ENCODE measurements around the gene MICAL3.

MICAL3 gene

GRCh38 chr22:17905445-17905844 is 118.9 kb downstream of the MICAL3 start:
- no peak for DNase-seq

- no peak for DNase-seq
Measured at GRCh38 chr22:17903564-17904295, 120.6 kb downstream of the MICAL3 start.

GRCh38 chr22:17902960-17903359 is 121.4 kb downstream of the MICAL3 start:
- DNase-seq: no peak

- no peak for DNase-seq
Measured at GRCh38 chr22:17898375-17898774, 126.0 kb downstream of the MICAL3 start.

- DNase-seq: no peak
Measured at GRCh38 chr22:17897858-17898257, 126.5 kb downstream of the MICAL3 start.

GRCh38 chr22:17897426-17897825 is 126.9 kb downstream of the MICAL3 start:
- no peak for DNase-seq

- no peak for DNase-seq
Measured at GRCh38 chr22:17896586-17896985, 127.8 kb downstream of the MICAL3 start.

- DNase-seq: no peak
Measured at GRCh38 chr22:17893900-17894535, 130.3 kb downstream of the MICAL3 start.

- DNase-seq: no peak
Measured at GRCh38 chr22:17892376-17892775, 132.0 kb downstream of the MICAL3 start.

- DNase-seq: no peak
Measured at GRCh38 chr22:17891481-17892167, 132.7 kb downstream of the MICAL3 start.

GRCh38 chr22:17890892-17891291 is 133.5 kb downstream of the MICAL3 start:
- DNase-seq: no peak

GRCh38 chr22:17890245-17890671 is 134.1 kb downstream of the MICAL3 start:
- DNase-seq: no peak

GRCh38 chr22:17888855-17889254 is 135.5 kb downstream of the MICAL3 start:
- DNase-seq: no peak

- no peak for DNase-seq
Measured at GRCh38 chr22:17888439-17888838, 135.9 kb downstream of the MICAL3 start.

- DNase-seq: no peak
Measured at GRCh38 chr22:17884893-17885292, 139.5 kb downstream of the MICAL3 start.

- DNase-seq: no peak
Measured at GRCh38 chr22:17884084-17884483, 140.3 kb downstream of the MICAL3 start.

- no peak for DNase-seq
Measured at GRCh38 chr22:17883356-17883755, 141.0 kb downstream of the MICAL3 start.

- no peak for DNase-seq
Measured at GRCh38 chr22:17882727-17883126, 141.6 kb downstream of the MICAL3 start.

GRCh38 chr22:17882162-17882561 is 142.2 kb downstream of the MICAL3 start:
- no peak for DNase-seq

- DNase-seq: no peak
Measured at GRCh38 chr22:17881366-17881765, 143.0 kb downstream of the MICAL3 start.

- no peak for DNase-seq
Measured at GRCh38 chr22:17880468-17880867, 143.9 kb downstream of the MICAL3 start.

GRCh38 chr22:17880020-17880419 is 144.3 kb downstream of the MICAL3 start:
- DNase-seq: no peak

GRCh38 chr22:17878941-17879340 is 145.4 kb downstream of the MICAL3 start:
- no peak for DNase-seq

- DNase-seq: no peak
Measured at GRCh38 chr22:17878186-17878694, 146.1 kb downstream of the MICAL3 start.
